Osteocyte (in vitro differentiated cells): ENCODE measurements around the gene SP1. TPM values are rescaled to one million over a fixed set of nuclear protein-coding genes. Genes with fewer than 3 reads are reported as not detected.
"Not testable (repeated sequence)": the region's sequence is repeated elsewhere in the genome, so short reads cannot be mapped to it uniquely, and the experiment has no call there.

Experiments
- DNase-seq: peaks from one replicate; pipeline ENCODE4 v3.0.0; 2021; ENCODE audit warnings: mixed read lengths; ENCODE audit not compliant: unreplicated experiment; ENCODE audit errors: extremely low spot score
- H3K27ac Mint-ChIP-seq: one replicate; pipeline ENCODE4 v1.8.0; 2021; ENCODE audit warnings: mild to moderate bottlenecking, mixed read lengths; ENCODE audit not compliant: unreplicated experiment
- H3K27me3 Mint-ChIP-seq: one replicate; pipeline ENCODE4 v1.8.0; 2021; ENCODE audit warnings: mixed read lengths; ENCODE audit not compliant: unreplicated experiment
- H3K36me3 Mint-ChIP-seq: one replicate; pipeline ENCODE4 v1.8.0; 2021; ENCODE audit warnings: mixed read lengths; ENCODE audit not compliant: unreplicated experiment
- H3K4me1 Mint-ChIP-seq: one replicate; pipeline ENCODE4 v1.8.0; 2021; ENCODE audit warnings: mixed read lengths; ENCODE audit not compliant: unreplicated experiment
- H3K4me3 Mint-ChIP-seq: one replicate; pipeline ENCODE4 v1.8.0; 2021; ENCODE audit warnings: mild to moderate bottlenecking, moderate library complexity, mixed read lengths; ENCODE audit not compliant: unreplicated experiment
- H3K9me3 Mint-ChIP-seq: one replicate; pipeline ENCODE4 v1.8.0; 2021; ENCODE audit warnings: mixed read lengths; ENCODE audit not compliant: unreplicated experiment
- CTCF ChIP-seq: fragments of 200-600 bp; sonication (generic); IDR thresholded peaks from 2 replicates; pipeline ENCODE4 v1.5.0; 2021; ENCODE audit warnings: antibody characterized with exemption, mild to moderate bottlenecking, moderate library complexity
- total RNA-seq: library from RNA; stranded (reverse); gene quantifications from 2 replicates; pipeline ENCODE4 v1.2.1, GENCODE V29; 2021

The SP1 gene
- total RNA-seq, 1 donor from 2014 or later = 77.0 TPM

GRCh38 chr12:53443955-53444354, 64.0 kb downstream of the SP1 start:
- H3K27ac Mint-ChIP-seq = no peak overlapping the region

GRCh38 chr12:53444593-53445325, 64.8 kb downstream of the SP1 start:
- Mint-ChIP-seq H3K36me3 (peaks cover 13% of the 10 kb centered on the region), H3K4me1 (peaks cover 27% of the 10 kb centered on the region)
- DNase-seq, H3K27me3 Mint-ChIP-seq, H3K27ac Mint-ChIP-seq, H3K4me3 Mint-ChIP-seq, H3K9me3 Mint-ChIP-seq: not testable (repeated sequence)

More at GRCh38 chr12:53443955-53444354, 64.0 kb downstream of the SP1 start:
- TF ChIP-seq CTCF = no peak
- no peak overlapping the region for H3K4me3 Mint-ChIP-seq
- no peaks in the 10 kb centered on the region for H3K9me3 Mint-ChIP-seq
- peaks cover 13% of the 10 kb centered on the region for H3K36me3 Mint-ChIP-seq
- H3K27me3 Mint-ChIP-seq = no peaks in the 10 kb centered on the region
- no peak for DNase-seq
- peaks cover 27% of the 10 kb centered on the region for H3K4me1 Mint-ChIP-seq

- H3K36me3 Mint-ChIP-seq = peaks cover 26% of the 10 kb centered on the region
- no peaks in the 10 kb centered on the region for H3K9me3 Mint-ChIP-seq
- no peaks in the 10 kb centered on the region for H3K27me3 Mint-ChIP-seq
- H3K27ac Mint-ChIP-seq = no peak overlapping the region
- H3K4me3 Mint-ChIP-seq = no peak overlapping the region
- DNase-seq = no peak
- H3K4me1 Mint-ChIP-seq = peaks cover 22% of the 10 kb centered on the region
- TF ChIP-seq CTCF = no peak
These were observed 71.0 kb downstream of the SP1 start for GRCh38 chr12:53450936-53451335.

GRCh38 chr12:53451661-53452158, 71.7 kb downstream of the SP1 start, which contains the start of gene PCBP2:
TSS of gene PCBP2 (plus strand) at chr12:53452102. CDS start at chr12:53454801, 2,699 bp downstream.
- peak; percentile 89 for TF ChIP-seq CTCF
- Mint-ChIP-seq H3K27ac (peak within 1 kb of the TSS; percentile 100), H3K27me3 (no peaks in the 10 kb centered on the region), H3K9me3 (no peaks in the 10 kb centered on the region), H3K4me1 (peaks cover 22% of the 10 kb centered on the region), H3K36me3 (peaks cover 28% of the 10 kb centered on the region), H3K4me3 (peak within 1 kb of the TSS; percentile 98)
- peak; percentile 99 for DNase-seq

- Mint-ChIP-seq H3K9me3 (no peaks in the 10 kb centered on the region), H3K27me3 (no peaks in the 10 kb centered on the region), H3K4me3 (peak overlapping the region; percentile 98), H3K4me1 (peaks cover 22% of the 10 kb centered on the region), H3K36me3 (peaks cover 31% of the 10 kb centered on the region), H3K27ac (peak overlapping the region; percentile 100)
- peak; percentile 53 for TF ChIP-seq CTCF
- DNase-seq = peak; percentile 95
These were observed 72.4 kb downstream of the SP1 start for GRCh38 chr12:53452159-53453077.
